Activated CD8-positive, alpha-beta T cell treated with anti-CD3 and anti-CD28 coated beads for 36 hours (primary cell): ENCODE measurements around the gene ACTL7A. TPM values are rescaled to one million over a fixed set of nuclear protein-coding genes. Genes with fewer than 3 reads are reported as not detected.
"Not testable (repeated sequence)": the region's sequence is repeated elsewhere in the genome, so short reads cannot be mapped to it uniquely, and the experiment has no call there.

Experiments
- ATAC-seq: fragments of 200-7000 bp; cut with Tn5 transposase; one replicate; pipeline ENCODE4 v1.10.0; 2021; ENCODE audit warnings: mild to moderate bottlenecking, moderate library complexity
- CTCF ChIA-PET: fragments of 350-600 bp; sonication (Branson Sonifier 250); formaldehyde crosslinking; loops from one replicate; lab custom pipeline; 2021; ENCODE audit warnings: antibody characterized with exemption; lab: Charles Lee
- POLR2A ChIA-PET: fragments of 350-600 bp; sonication (Branson Sonifier 250); formaldehyde crosslinking; loops from one replicate; lab custom pipeline; 2021; ENCODE audit warnings: antibody characterized with exemption; lab: Charles Lee
- DNase-seq: peaks from one replicate; pipeline ENCODE4 v3.0.0-alpha.2; 2020
- H3K27ac Mint-ChIP-seq: one replicate; pipeline ENCODE4 v1.8.0; 2021; ENCODE audit warnings: mild to moderate bottlenecking, mixed read lengths
- H3K27me3 Mint-ChIP-seq: one replicate; pipeline ENCODE4 v1.8.0; 2021; ENCODE audit warnings: mixed read lengths
- H3K36me3 Mint-ChIP-seq: one replicate; pipeline ENCODE4 v1.8.0; 2021; ENCODE audit warnings: low read depth, mixed read lengths
- H3K4me1 Mint-ChIP-seq: one replicate; pipeline ENCODE4 v1.8.0; 2021; ENCODE audit warnings: low read depth, mixed read lengths
- H3K4me3 Mint-ChIP-seq: one replicate; pipeline ENCODE4 v1.8.0; 2021; ENCODE audit warnings: mild to moderate bottlenecking, moderate library complexity, mixed read lengths
- H3K9me3 Mint-ChIP-seq: one replicate; pipeline ENCODE4 v1.8.0; 2021; ENCODE audit warnings: mixed read lengths
- intact Hi-C: fragments of 100-400 bp; cut with micrococcal nuclease; formaldehyde crosslinking; loops from one replicate; pipeline ENCODE4 v1.10.0; 2022
- total RNA-seq, 2 experiments: library from RNA; stranded (reverse); gene quantifications; one replicate each; pipeline ENCODE4 v1.2.3, GENCODE V29; 2021
- TF ChIP-seq, protein P1 (sequence below): fragments of 200-600 bp; IDR thresholded peaks from one replicate; pipeline ENCODE4 v1.8.0; 2022; ENCODE audit warnings: antibody characterized with exemption, mild to moderate bottlenecking

ACTL7A gene
- total RNA-seq, 2 experiments from 2014 or later: not detected

DNA sequence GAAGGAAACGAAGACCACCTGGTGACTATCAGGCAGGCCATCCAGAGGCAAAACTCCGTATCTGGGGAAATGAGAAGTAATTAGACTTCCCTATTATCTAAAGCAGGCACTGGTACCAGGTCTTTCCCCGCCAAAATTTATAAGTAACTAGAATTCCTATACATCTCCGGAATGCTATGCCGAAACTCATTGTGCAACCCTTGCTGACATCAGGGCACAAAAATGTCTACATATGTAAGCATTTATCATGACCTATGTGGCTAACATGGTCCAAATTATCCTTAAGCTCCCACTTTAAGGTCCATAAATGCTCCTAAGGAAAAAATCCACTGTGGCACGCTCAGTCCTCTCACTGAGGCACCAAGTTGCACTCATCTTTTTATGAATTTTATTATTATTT is 24.0 kb upstream of the ACTL7A start:
- H3K27me3 Mint-ChIP-seq: no peaks in the 10 kb centered on the region
- H3K9me3 Mint-ChIP-seq: no peaks in the 10 kb centered on the region
- H3K4me3 Mint-ChIP-seq: no peak overlapping the region
- H3K4me1 Mint-ChIP-seq: peaks cover 7% of the 10 kb centered on the region
- DNase-seq: no peak
- ATAC-seq: no peak
- TF ChIP-seq, protein P1, sequence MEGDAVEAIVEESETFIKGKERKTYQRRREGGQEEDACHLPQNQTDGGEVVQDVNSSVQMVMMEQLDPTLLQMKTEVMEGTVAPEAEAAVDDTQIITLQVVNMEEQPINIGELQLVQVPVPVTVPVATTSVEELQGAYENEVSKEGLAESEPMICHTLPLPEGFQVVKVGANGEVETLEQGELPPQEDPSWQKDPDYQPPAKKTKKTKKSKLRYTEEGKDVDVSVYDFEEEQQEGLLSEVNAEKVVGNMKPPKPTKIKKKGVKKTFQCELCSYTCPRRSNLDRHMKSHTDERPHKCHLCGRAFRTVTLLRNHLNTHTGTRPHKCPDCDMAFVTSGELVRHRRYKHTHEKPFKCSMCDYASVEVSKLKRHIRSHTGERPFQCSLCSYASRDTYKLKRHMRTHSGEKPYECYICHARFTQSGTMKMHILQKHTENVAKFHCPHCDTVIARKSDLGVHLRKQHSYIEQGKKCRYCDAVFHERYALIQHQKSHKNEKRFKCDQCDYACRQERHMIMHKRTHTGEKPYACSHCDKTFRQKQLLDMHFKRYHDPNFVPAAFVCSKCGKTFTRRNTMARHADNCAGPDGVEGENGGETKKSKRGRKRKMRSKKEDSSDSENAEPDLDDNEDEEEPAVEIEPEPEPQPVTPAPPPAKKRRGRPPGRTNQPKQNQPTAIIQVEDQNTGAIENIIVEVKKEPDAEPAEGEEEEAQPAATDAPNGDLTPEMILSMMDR: no peak
- intact Hi-C loops: no loop called here
- ChIA-PET POLR2A (no interaction called here), CTCF (no interaction called here)
- no peaks in the 10 kb centered on the region for H3K36me3 Mint-ChIP-seq
- H3K27ac Mint-ChIP-seq: no peak overlapping the region

GRCh38 chr9:108839561-108839960 is 22.5 kb upstream of the ACTL7A start:
- H3K9me3 Mint-ChIP-seq, POLR2A ChIA-PET, ATAC-seq, H3K27me3 Mint-ChIP-seq, CTCF ChIA-PET, H3K36me3 Mint-ChIP-seq, H3K4me1 Mint-ChIP-seq, H3K4me3 Mint-ChIP-seq, intact Hi-C loops, DNase-seq, H3K27ac Mint-ChIP-seq: not testable (repeated sequence)

DNA sequence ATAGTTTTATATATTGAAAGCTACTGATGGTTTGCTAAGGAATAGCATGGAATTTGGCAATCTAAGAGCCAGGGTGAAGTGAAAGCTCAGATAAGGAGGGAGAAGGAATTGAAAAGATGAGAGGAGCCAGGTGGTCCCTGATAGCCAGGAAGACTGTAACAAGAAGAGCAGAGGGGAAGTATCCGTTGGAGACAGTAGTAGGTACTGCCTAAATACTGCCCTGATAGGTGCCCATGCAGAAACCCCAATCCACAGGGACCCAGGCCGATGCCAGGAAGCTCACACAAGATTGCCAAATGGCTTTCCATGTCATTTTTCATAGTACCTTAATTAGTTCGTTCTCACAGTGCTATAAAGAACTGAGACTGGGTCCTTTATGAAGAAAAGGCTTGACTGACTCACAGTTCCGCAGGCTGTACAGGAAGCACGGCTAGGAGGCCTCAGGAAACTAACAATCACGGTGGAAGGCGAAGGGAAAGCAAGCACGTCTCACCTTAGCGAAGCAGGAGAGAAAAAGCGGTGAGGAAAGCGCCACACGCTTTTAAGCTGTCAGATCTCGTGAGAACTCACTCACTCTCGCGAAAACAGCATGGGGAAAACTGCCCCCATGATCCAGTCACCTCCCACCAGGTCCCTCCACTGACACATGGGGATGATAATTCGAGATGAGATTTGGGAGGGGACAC is 19.3 kb upstream of the ACTL7A start:
- peak; percentile 65 for ATAC-seq
- Mint-ChIP-seq H3K27ac (peak overlapping the region; percentile 6), H3K36me3 (no peaks in the 10 kb centered on the region), H3K4me1 (peaks cover 9% of the 10 kb centered on the region), H3K4me3 (peak overlapping the region; percentile 6), H3K27me3 (no peaks in the 10 kb centered on the region), H3K9me3 (no peaks in the 10 kb centered on the region)
- TF ChIP-seq, protein P1: no peak
- POLR2A ChIA-PET: interaction anchor here (0.9 kb wide), 1 partner anchor 32 kb away, joined by 3 read pairs; no protein-coding TSS in a partner anchor
- peak; percentile 30 for DNase-seq
- intact Hi-C loops: no loop called here
- CTCF ChIA-PET: no interaction called here

- POLR2A ChIA-PET: no interaction called here
- DNase-seq: no peak
- Mint-ChIP-seq H3K27me3 (no peaks in the 10 kb centered on the region), H3K27ac (no peak overlapping the region), H3K36me3 (no peaks in the 10 kb centered on the region), H3K4me3 (no peak overlapping the region), H3K9me3 (no peaks in the 10 kb centered on the region), H3K4me1 (peaks cover 9% of the 10 kb centered on the region)
- TF ChIP-seq, protein P1: no peak
- CTCF ChIA-PET: interaction anchor here (0.8 to 0.9 kb wide), 2 partner anchors 278 to 1379 kb away, joined by 3 read pairs; no protein-coding TSS in a partner anchor
- ATAC-seq: no peak
- intact Hi-C loops: no loop called here
These were observed 17.7 kb upstream of the ACTL7A start for GRCh38 chr9:108844391-108844790.

- Mint-ChIP-seq H3K27me3 (no peaks in the 10 kb centered on the region), H3K4me3 (no peak overlapping the region), H3K4me1 (peaks cover 9% of the 10 kb centered on the region), H3K36me3 (no peaks in the 10 kb centered on the region), H3K9me3 (no peaks in the 10 kb centered on the region), H3K27ac (no peak overlapping the region)
- intact Hi-C loops: no loop called here
- ChIA-PET CTCF (interaction anchor here (0.9 kb wide), 1 partner anchor 279 kb away, joined by 3 read pairs; no protein-coding TSS in a partner anchor), POLR2A (no interaction called here)
- DNase-seq (no peak), ATAC-seq (no peak)
- TF ChIP-seq, protein P1: no peak
These were observed 17.2 kb upstream of the ACTL7A start for GRCh38 chr9:108844856-108845255.
